LNCaP clone FGC (cell line): ENCODE measurements around the gene ABCB6.

ENCODE experiments used
- DNase-seq: peaks from one replicate; pipeline ENCODE4 v3.0.0-alpha.2; 2011; ENCODE audit warnings: low read depth
- H3K4me3 ChIP-seq: 2 replicates; pipeline ENCODE4 v1.5.1; 2011; ENCODE audit warnings: mild to moderate bottlenecking, low read depth, low read length, control low read depth
- TF ChIP-seq, protein P1 (sequence below): IDR thresholded peaks from 2 replicates; pipeline ENCODE4 v1.5.1; 2012; ENCODE audit warnings: mild to moderate bottlenecking; ENCODE audit not compliant: control insufficient read depth, insufficient read depth; ENCODE audit errors: extremely low read depth

ABCB6 gene

GRCh38 chr2:219218217-219218731, 484 bp downstream of the ABCB6 start:
- peak overlapping the region; percentile 55 for H3K4me3 ChIP-seq
- TF ChIP-seq, protein P1, sequence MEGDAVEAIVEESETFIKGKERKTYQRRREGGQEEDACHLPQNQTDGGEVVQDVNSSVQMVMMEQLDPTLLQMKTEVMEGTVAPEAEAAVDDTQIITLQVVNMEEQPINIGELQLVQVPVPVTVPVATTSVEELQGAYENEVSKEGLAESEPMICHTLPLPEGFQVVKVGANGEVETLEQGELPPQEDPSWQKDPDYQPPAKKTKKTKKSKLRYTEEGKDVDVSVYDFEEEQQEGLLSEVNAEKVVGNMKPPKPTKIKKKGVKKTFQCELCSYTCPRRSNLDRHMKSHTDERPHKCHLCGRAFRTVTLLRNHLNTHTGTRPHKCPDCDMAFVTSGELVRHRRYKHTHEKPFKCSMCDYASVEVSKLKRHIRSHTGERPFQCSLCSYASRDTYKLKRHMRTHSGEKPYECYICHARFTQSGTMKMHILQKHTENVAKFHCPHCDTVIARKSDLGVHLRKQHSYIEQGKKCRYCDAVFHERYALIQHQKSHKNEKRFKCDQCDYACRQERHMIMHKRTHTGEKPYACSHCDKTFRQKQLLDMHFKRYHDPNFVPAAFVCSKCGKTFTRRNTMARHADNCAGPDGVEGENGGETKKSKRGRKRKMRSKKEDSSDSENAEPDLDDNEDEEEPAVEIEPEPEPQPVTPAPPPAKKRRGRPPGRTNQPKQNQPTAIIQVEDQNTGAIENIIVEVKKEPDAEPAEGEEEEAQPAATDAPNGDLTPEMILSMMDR = no peak
- peak; percentile 37 for DNase-seq

DNA sequence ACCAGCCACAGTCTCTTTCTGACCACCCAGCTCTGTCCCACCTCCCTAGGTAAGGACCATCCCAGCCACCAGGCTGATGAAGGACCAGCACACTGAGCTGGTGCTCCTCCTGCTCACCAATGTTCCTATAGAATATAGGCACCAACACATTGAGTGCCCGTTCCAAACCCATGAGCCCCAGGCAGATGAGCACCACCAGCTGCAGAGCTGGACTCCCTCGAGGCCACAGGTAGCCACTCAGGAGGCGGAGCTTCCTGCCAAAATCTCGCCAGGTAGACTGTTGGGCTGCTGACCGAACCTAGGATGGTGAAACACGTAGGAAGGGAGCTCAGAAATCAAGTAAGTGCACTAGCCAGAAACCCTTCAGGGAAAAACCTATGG, 2.2 kb downstream of the ABCB6 start:
- H3K4me3 ChIP-seq = no peak overlapping the region
- DNase-seq = no peak
- TF ChIP-seq, protein P1 = no peak

DNA sequence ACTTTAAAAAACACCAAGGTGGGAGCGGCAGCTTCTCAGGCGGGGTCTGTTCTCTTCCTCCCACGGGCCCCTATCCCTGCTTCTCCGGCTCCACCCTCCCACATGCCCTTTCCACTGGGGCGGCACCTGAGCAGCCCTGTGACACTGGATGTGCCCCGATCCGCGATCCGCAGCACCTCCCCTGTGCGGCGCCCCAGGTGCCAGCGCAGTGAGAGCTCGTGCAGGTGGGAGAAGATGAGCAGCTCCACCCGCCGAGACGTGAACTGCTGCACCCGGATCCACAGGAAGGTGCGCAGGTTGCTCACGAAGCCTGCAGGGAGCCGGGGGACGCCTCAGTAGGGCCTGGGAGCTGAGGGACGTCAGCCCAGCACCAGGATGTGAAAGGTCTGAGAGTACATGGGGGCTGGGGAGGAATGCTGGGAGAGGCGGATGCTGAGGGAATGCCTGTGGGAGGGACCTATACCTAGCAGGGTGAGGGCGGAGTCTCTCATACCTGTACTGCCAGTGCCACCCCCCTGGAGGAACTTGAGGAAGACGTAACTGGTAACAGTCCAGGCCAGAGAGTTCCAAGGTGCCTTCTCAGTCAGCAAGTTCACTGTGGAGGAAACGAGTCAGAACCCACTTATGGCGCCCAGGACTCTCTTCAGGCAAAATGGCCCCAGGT, 2.8 kb downstream of the ABCB6 start:
- H3K4me3 ChIP-seq = no peak overlapping the region
- TF ChIP-seq, protein P1 = no peak
- no peak for DNase-seq

DNA sequence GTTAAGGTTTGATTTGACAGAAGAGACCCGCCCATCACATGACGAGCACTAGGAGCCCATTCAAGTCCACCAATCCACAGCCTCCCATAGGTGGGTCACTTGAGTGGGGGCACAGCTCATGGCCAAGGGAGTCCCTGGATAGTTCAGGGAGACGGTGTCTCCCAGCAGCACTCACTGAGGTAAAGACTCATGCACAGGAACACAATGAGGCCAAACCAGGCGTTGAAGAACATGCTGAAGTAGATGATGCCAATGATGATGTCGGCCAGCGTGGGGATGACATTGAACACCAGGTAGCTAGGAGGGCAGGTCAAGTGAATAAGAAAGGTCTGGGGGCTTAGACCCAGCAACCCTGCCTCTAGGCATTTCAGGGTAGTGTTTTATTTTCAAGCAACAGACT, 4.0 kb downstream of the ABCB6 start:
- DNase-seq = no peak
- H3K4me3 ChIP-seq = no peak overlapping the region
- TF ChIP-seq, protein P1 = no peak

DNA sequence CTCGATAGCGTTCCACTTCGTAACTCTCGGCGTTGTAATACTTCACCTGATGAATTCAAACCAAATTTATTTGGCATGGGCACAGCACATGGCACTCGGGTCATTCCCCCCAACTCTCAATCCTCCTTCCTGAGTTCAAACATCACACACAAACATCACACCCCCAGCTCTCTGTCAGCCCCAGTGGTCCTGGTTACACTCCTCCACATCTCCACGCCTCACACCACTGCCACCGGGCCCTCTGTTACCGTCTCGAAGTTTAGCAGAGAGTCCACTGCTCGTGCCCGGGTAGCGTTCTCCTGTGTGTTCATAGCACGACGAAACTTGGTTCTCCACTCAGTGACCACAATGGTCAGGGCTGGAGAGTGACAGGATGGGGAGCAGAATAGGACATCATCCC, 4.6 kb downstream of the ABCB6 start:
- H3K4me3 ChIP-seq = no peak overlapping the region
- TF ChIP-seq, protein P1 = no peak
- no peak for DNase-seq

GRCh38 chr2:219213486-219214071, 5.2 kb downstream of the ABCB6 start:
- no peak for DNase-seq
- TF ChIP-seq, protein P1 = no peak

GRCh38 chr2:219213026-219213415, 5.7 kb downstream of the ABCB6 start:
- TF ChIP-seq, protein P1 = no peak
- H3K4me3 ChIP-seq = no peak overlapping the region
- DNase-seq = no peak

More at GRCh38 chr2:219213486-219214071, 5.2 kb downstream of the ABCB6 start:
- H3K4me3 ChIP-seq = no peak overlapping the region
